GM12878 (cell line): ENCODE data around the gene PAX5.

Source experiments
- ATF7 ChIP-seq: fragments of 450-650 bp; IDR thresholded peaks from 2 replicates; pipeline ENCODE4 v1.6.1; 2016; ENCODE audit warnings: low read depth, mild to moderate bottlenecking
- CBFB ChIP-seq: IDR thresholded peaks from 2 replicates; pipeline ENCODE4 v1.6.1; 2016; ENCODE audit warnings: antibody characterized with exemption, low read depth
- FOXK2 ChIP-seq: fragments of 450-650 bp; IDR thresholded peaks from 2 replicates; pipeline ENCODE4 v1.6.1; 2017; ENCODE audit warnings: mild to moderate bottlenecking, moderate library complexity
- IRF3 ChIP-seq: fragments of 450-650 bp; IDR thresholded peaks from 2 replicates; pipeline ENCODE4 v1.6.1; 2014; ENCODE audit warnings: mild to moderate bottlenecking
- MTA3 ChIP-seq: IDR thresholded peaks from 2 replicates; pipeline ENCODE4 v1.6.1; 2012; ENCODE audit warnings: low read length, inconsistent platforms, borderline replicate concordance
- PBX3 ChIP-seq: IDR thresholded peaks from 2 replicates; pipeline ENCODE4 v1.6.1; 2011; ENCODE audit warnings: mild to moderate bottlenecking, low read depth, low read length, moderate library complexity; ENCODE audit not compliant: insufficient replicate concordance
- SIN3A ChIP-seq: IDR thresholded peaks from 2 replicates; pipeline ENCODE4 v1.6.1; 2012; ENCODE audit warnings: low read depth, low read length, improper control_type of control experiment
- SIX5 ChIP-seq: IDR thresholded peaks from 2 replicates; pipeline ENCODE4 v1.6.1; 2011; ENCODE audit warnings: mild to moderate bottlenecking, low read depth, low read length, moderate library complexity; ENCODE audit not compliant: severe bottlenecking
- ZSCAN29 ChIP-seq: fragments of 450-650 bp; IDR thresholded peaks from 2 replicates; pipeline ENCODE4 v1.6.1; 2017; ENCODE audit warnings: mild to moderate bottlenecking, moderate library complexity
- TF ChIP-seq, protein P1 (sequence below), 3 experiments: IDR thresholded peaks in 2 of 3; conservative IDR thresholded peaks in 1 of 3; 2 replicates each; pipeline ENCODE4 v1.5.1; 2011; ENCODE audit warnings: low read depth in 3 of 3, low read length in 3 of 3, mild to moderate bottlenecking in 3 of 3, control low read depth in 2 of 3, moderate library complexity in 2 of 3, inconsistent platforms in 1 of 3, mixed read lengths in 1 of 3; ENCODE audit not compliant: control insufficient read depth in 2 of 3, insufficient read depth in 1 of 3; ENCODE audit errors: extremely low read depth in 1 of 3

DNA sequence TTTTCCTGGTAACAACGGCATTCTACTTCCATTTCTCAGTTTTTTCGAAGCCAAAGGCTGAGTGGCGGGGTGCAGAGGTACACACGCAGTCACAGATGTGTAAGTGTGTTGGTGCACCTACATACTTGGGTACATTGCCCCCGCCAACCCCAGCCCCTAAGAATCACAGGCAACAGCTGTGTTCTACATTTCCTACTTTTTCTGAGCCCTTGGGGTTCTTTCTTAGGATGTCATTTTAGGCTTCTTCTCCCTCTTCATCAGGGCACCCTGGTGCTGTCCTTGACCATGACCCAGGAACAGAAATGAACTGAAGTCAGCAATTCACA is 104.8 kb downstream of the PAX5 start:
- TF ChIP-seq, protein P1, sequence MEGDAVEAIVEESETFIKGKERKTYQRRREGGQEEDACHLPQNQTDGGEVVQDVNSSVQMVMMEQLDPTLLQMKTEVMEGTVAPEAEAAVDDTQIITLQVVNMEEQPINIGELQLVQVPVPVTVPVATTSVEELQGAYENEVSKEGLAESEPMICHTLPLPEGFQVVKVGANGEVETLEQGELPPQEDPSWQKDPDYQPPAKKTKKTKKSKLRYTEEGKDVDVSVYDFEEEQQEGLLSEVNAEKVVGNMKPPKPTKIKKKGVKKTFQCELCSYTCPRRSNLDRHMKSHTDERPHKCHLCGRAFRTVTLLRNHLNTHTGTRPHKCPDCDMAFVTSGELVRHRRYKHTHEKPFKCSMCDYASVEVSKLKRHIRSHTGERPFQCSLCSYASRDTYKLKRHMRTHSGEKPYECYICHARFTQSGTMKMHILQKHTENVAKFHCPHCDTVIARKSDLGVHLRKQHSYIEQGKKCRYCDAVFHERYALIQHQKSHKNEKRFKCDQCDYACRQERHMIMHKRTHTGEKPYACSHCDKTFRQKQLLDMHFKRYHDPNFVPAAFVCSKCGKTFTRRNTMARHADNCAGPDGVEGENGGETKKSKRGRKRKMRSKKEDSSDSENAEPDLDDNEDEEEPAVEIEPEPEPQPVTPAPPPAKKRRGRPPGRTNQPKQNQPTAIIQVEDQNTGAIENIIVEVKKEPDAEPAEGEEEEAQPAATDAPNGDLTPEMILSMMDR (IDR thresholded peaks at IDR 0.05 in 2 of 3, conservative IDR thresholded peaks at IDR 0.05 in 1 of 3; ENCODE audit: control insufficient read depth in 2 of 3, extremely low read depth in 1 of 3, insufficient read depth in 1 of 3, low read depth in 3 of 3, low read length in 3 of 3) = no peak
- TF ChIP-seq IRF3 = no peak
- no peak for TF ChIP-seq CBFB
- TF ChIP-seq FOXK2 = no peak
- TF ChIP-seq ATF7 = no peak
- no peak for TF ChIP-seq MTA3
- TF ChIP-seq SIN3A = no peak
- TF ChIP-seq SIX5 = no peak
- no peak for TF ChIP-seq ZSCAN29
- no peak for TF ChIP-seq PBX3
